GM12874 (cell line): ENCODE data around the gene THSD7A.
A peak's percentile ranks its signal among the peaks of the same experiment; 100 is the strongest.

Experiments used
- TF ChIP-seq, protein P1 (sequence below): IDR thresholded peaks from 2 replicates; pipeline ENCODE4 v1.5.1; 2011; ENCODE audit warnings: low read depth, mild to moderate bottlenecking, control low read depth, low read length, moderate library complexity; ENCODE audit not compliant: insufficient read depth

The THSD7A gene

DNA sequence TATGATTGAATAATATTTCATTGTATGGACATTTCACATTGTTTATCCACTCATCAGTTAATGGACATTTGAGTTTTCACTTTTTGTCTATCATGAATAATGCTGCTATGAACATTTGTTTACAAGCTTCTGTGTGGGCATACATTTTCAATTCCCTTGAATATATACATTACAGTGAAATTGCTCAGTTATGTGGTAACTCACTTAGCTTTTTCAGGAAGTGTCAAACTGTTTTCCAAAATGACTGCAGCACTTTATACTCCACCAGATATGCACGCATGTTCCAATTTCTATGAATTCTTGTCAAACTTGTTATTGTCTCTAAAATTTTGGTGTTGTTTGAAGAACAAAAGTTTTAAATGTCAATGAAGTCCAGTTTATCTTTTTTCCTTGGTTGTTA is 401.2 kb downstream of the THSD7A start:
- TF ChIP-seq, protein P1, sequence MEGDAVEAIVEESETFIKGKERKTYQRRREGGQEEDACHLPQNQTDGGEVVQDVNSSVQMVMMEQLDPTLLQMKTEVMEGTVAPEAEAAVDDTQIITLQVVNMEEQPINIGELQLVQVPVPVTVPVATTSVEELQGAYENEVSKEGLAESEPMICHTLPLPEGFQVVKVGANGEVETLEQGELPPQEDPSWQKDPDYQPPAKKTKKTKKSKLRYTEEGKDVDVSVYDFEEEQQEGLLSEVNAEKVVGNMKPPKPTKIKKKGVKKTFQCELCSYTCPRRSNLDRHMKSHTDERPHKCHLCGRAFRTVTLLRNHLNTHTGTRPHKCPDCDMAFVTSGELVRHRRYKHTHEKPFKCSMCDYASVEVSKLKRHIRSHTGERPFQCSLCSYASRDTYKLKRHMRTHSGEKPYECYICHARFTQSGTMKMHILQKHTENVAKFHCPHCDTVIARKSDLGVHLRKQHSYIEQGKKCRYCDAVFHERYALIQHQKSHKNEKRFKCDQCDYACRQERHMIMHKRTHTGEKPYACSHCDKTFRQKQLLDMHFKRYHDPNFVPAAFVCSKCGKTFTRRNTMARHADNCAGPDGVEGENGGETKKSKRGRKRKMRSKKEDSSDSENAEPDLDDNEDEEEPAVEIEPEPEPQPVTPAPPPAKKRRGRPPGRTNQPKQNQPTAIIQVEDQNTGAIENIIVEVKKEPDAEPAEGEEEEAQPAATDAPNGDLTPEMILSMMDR, result no peak

DNA sequence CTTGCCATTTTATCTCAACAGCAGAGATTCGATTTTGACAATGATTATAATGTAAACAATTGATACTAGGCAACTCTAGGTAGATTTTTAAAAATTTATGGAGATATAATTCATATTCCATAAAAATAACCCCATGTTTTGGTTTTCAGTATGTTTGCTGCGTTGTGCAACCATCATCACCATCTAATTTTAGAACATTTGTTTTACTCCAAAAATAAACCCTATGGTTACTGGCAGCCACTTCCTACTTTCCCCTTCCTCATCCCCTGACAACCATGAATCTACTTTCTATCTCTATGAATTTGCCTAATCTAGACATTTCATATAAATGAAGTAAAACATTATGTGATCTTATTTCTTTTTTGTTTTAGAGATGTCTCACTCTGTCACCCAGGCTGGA is 401.9 kb downstream of the THSD7A start:
- TF ChIP-seq, protein P1, result no peak

DNA sequence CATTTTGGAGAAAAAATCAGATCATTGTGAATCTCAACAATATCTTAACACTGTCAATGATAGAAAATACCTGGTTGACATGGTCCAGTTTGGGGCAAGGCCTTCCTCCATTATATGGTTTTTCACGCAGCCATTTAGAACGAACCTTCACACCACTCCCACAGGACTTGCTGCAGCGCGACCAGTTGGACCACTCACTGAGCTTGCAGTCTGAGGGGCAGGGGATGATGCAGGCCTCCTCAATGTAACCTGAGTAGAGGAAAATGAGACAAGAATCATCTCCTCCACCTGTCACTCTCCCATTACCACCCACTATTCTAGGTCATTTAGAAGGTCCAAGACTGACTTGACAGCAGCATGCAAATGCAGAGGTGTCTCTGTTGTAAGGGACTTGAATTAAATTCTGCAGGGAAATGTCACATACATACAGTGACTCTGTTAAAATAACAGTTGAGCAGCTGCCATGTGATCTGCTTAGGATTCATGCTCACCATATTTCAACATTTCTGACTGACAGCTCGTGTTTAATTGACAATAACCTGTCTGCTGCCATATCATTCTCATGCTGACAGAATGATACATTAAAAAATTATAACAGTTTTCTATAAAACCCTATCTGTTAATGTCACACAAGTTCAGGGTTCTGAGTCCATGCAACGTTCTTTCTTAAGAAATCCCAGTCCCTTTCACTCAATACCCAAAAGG is 403.0 kb downstream of the THSD7A start:
- TF ChIP-seq, protein P1, result no peak

DNA sequence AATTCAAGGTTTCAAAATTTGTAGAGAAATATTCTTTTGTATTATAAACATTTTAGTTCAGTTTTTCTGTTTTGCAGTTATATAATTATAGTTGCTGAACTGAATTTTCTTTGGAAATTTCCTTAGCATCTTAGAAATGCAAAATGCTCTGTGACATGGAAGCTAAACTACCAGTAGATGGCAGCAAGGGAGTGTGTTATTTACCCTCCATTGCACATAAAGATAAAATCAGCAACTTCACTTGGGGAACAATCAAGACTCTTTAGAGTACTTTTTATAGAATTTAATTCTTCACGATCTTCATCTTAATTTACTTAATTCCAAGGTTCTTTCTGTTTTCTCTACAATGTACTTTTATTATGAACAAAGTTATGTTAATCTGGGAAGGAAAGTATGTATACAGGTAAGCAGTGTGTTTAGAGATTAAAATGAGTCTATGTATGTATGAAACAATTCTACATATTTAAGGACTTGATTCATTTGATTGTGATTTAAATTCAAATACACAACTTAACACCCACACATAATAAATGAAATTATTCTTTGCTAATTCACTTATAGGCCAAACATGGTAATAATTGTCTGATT is 404.2 kb downstream of the THSD7A start:
- TF ChIP-seq, protein P1, result peak; percentile 45; the same call in 1 of the 2 replicates

DNA sequence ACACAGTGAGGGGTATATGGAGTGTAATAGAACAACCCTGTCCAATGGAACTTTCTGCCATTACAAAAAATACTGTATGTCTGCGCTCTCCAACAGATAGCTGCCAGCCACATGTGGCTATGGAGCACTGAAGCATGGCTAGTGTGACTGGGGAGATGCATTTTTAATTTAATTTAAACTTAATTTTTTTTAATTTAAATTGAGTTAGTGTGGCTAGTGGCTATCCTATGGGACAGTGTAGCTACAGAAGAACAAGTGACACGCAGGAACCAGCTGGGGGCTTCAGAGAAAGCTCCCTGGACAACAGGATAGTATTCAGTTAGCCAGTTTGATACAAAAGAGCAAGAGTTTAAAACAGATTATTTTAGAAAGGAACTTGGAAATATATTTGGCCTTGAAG is 408.0 kb downstream of the THSD7A start:
- TF ChIP-seq, protein P1, result no peak

DNA sequence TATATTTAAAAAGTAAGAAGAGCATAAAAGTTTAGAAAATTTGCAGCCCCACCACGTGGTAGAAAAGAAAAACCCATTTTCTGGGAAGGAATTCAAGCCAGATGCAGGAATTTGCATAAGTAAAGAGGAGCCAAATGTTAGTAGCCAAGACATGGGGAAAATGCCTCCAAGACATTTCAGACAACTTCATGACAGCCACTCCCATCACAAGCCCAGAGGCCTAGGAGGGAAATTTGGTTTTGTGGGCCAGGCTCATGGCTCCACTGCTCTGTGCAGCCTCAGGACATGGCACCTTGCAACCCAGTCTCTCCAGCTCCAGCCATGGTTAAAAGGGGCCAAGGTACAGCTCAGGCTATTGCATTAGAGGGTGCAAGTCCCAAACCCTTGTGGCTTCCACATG is 411.9 kb downstream of the THSD7A start:
- TF ChIP-seq, protein P1, result no peak

DNA sequence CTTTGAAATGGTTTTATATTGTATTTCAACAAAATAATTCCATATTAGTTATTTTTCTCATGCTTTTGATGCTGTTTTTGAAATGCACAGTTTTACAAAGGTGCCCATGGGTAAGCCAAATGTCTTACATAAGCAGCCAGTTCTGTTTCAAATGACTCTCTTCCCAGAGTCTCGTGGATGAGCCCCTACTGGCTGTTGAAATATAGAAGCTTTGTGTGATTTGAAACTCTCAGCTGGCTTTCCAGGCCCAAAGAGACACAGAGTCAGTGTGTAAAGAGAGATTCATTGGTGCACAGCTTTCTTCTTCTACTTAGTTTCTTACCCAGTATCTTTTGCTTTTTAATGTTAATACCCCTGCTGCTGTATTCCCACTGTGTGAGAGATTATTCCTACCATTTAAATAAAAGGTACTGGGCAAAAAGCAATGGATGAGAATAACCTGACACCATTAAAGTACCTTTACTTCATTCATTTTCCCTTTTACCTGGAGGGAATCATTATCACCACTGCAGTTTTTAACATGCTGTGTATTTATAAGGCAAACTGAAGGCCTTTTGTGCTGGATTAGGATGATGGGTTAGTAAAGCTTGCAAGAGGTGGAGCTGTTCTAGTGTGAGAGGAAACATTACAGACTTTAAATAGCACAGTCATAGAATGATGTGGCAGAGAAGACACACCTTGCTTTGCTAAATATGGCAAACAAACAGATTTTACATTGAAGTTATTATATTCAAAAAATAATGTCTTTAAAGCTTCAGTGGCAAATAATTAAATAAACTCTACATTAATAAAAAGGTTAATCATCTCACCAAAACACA is 415.1 kb downstream of the THSD7A start:
- TF ChIP-seq, protein P1, result no peak
